Measurements from ENCODE around the gene VAT1L. TPM values are rescaled to one million over a fixed set of nuclear protein-coding genes. Genes with fewer than 3 reads are reported as not detected.

VAT1L gene
- total and polyA plus RNA-seq, 2 donors (not counting 1 experiment from before 2014, with no cell fraction given), result 17.9 to 86.9 TPM

- H3K4me1 ChIP-seq (ENCODE audit: control insufficient read depth, extremely low read depth, insufficient read depth, low read length), result no peaks in the 10 kb centered on the region
- H3K27me3 ChIP-seq (ENCODE audit: control insufficient read depth, insufficient read depth, low read length), result no peaks in the 10 kb centered on the region
- H3K4me2 ChIP-seq (ENCODE audit: extremely low read depth, insufficient read depth, low read length), result no peak overlapping the region
- no peak overlapping the region for H3K4me3 ChIP-seq (replicated peaks in 1 of 4; ENCODE audit: control extremely low read depth in 1 of 4, insufficient read depth in 1 of 4, low read depth in 3 of 4, low read length in 4 of 4)
- H2AFZ ChIP-seq (ENCODE audit: low read length), result no peak overlapping the region
- no peaks in the 10 kb centered on the region for H4K20me1 ChIP-seq (ENCODE audit: control insufficient read depth, extremely low read depth, insufficient read depth, low read length)
- no peaks in the 10 kb centered on the region for H3K36me3 ChIP-seq (ENCODE audit: control insufficient read depth, insufficient read depth, low read length)
- H3K9ac ChIP-seq (ENCODE audit: insufficient read depth, low read length), result no peak overlapping the region
- DNase-seq (ENCODE audit: low read depth in 2 of 2), result no peak
- H3K79me2 ChIP-seq (ENCODE audit: control insufficient read depth, insufficient read depth, low read length), result no peaks in the 10 kb centered on the region
- TF ChIP-seq CTCF (conservative IDR thresholded peaks at IDR 0.05 in 1 of 2, IDR thresholded peaks at IDR 0.05 in 1 of 2; ENCODE audit: low read depth in 1 of 2, low read length in 2 of 2) (no peak), EZH2 (IDR thresholded peaks at IDR 0.05; ENCODE audit: low read length, missing control alignments) (no peak)
- H3K27ac ChIP-seq (ENCODE audit: insufficient read depth, low read length), result no peak overlapping the region
- no peaks in the 10 kb centered on the region for H3K9me3 ChIP-seq (ENCODE audit: control insufficient read depth, insufficient read depth, low read depth, low read length)
These were observed 131.5 kb downstream of the VAT1L start for GRCh38 chr16:77919761-77920415.

- Histone ChIP-seq H3K36me3 (ENCODE audit: control insufficient read depth, insufficient read depth, low read length) (no peaks in the 10 kb centered on the region), H3K27me3 (ENCODE audit: control insufficient read depth, insufficient read depth, low read length) (no peaks in the 10 kb centered on the region), H3K9ac (ENCODE audit: insufficient read depth, low read length) (no peak overlapping the region), H3K9me3 (ENCODE audit: control insufficient read depth, insufficient read depth, low read depth, low read length) (no peaks in the 10 kb centered on the region), H3K4me3 (replicated peaks in 1 of 4; ENCODE audit: control extremely low read depth in 1 of 4, insufficient read depth in 1 of 4, low read depth in 3 of 4, low read length in 4 of 4) (no peak overlapping the region), H3K4me2 (ENCODE audit: extremely low read depth, insufficient read depth, low read length) (no peak overlapping the region), H3K27ac (ENCODE audit: insufficient read depth, low read length) (no peak overlapping the region), H4K20me1 (ENCODE audit: control insufficient read depth, extremely low read depth, insufficient read depth, low read length) (no peaks in the 10 kb centered on the region), H3K4me1 (ENCODE audit: control insufficient read depth, extremely low read depth, insufficient read depth, low read length) (no peaks in the 10 kb centered on the region), H2AFZ (ENCODE audit: low read length) (no peak overlapping the region), H3K79me2 (ENCODE audit: control insufficient read depth, insufficient read depth, low read length) (no peaks in the 10 kb centered on the region)
- DNase-seq (ENCODE audit: low read depth in 2 of 2), result no peak
- no peak for TF ChIP-seq EZH2 (IDR thresholded peaks at IDR 0.05; ENCODE audit: low read length, missing control alignments)
- no peak for TF ChIP-seq CTCF (conservative IDR thresholded peaks at IDR 0.05 in 1 of 2, IDR thresholded peaks at IDR 0.05 in 1 of 2; ENCODE audit: low read depth in 1 of 2, low read length in 2 of 2)
These were observed 132.6 kb downstream of the VAT1L start for GRCh38 chr16:77920984-77921383.

- Histone ChIP-seq H3K4me2 (ENCODE audit: extremely low read depth, insufficient read depth, low read length) (no peak overlapping the region), H4K20me1 (ENCODE audit: control insufficient read depth, extremely low read depth, insufficient read depth, low read length) (no peaks in the 10 kb centered on the region), H3K9me3 (ENCODE audit: control insufficient read depth, insufficient read depth, low read depth, low read length) (no peaks in the 10 kb centered on the region), H3K36me3 (ENCODE audit: control insufficient read depth, insufficient read depth, low read length) (no peaks in the 10 kb centered on the region), H3K79me2 (ENCODE audit: control insufficient read depth, insufficient read depth, low read length) (no peaks in the 10 kb centered on the region), H3K9ac (ENCODE audit: insufficient read depth, low read length) (no peak overlapping the region), H3K4me3 (replicated peaks in 1 of 4; ENCODE audit: control extremely low read depth in 1 of 4, insufficient read depth in 1 of 4, low read depth in 3 of 4, low read length in 4 of 4) (no peak overlapping the region), H3K27me3 (ENCODE audit: control insufficient read depth, insufficient read depth, low read length) (no peaks in the 10 kb centered on the region), H2AFZ (ENCODE audit: low read length) (no peak overlapping the region), H3K27ac (ENCODE audit: insufficient read depth, low read length) (no peak overlapping the region), H3K4me1 (ENCODE audit: control insufficient read depth, extremely low read depth, insufficient read depth, low read length) (no peaks in the 10 kb centered on the region)
- DNase-seq (ENCODE audit: low read depth in 2 of 2), result no peak
- TF ChIP-seq EZH2 (IDR thresholded peaks at IDR 0.05; ENCODE audit: low read length, missing control alignments) (no peak), CTCF (conservative IDR thresholded peaks at IDR 0.05 in 1 of 2, IDR thresholded peaks at IDR 0.05 in 1 of 2; ENCODE audit: low read depth in 1 of 2, low read length in 2 of 2) (no peak)
These were observed 133.9 kb downstream of the VAT1L start for GRCh38 chr16:77922228-77922754.
